Cardiac muscle cell (in vitro differentiated cells and primary cell): ENCODE data around the gene GOT1. TPM values are rescaled to one million over a fixed set of nuclear protein-coding genes. Genes with fewer than 3 reads are reported as not detected.

Source experiments
- DNase-seq, 2 donors: peaks; one replicate each; pipeline versions ENCODE4 v3.0.0 to v3.0.0-alpha.2; 2010 to 2017; ENCODE audit warnings: low read depth in 1 of 2, low spot score in 1 of 2
- H3K27ac ChIP-seq: fragments of 200-600 bp; sonication (generic); 2 replicates; pipeline ENCODE4 v1.5.1; 2016
- H3K27me3 ChIP-seq: fragments of 200-600 bp; sonication (generic); 2 replicates; pipeline ENCODE4 v1.6.0; 2016; ENCODE audit warnings: control low read depth
- H3K36me3 ChIP-seq: fragments of 200-600 bp; sonication (generic); 2 replicates; pipeline ENCODE4 v1.5.1; 2016; ENCODE audit warnings: control low read depth
- H3K4me1 ChIP-seq: fragments of 200-600 bp; sonication (generic); 2 replicates; pipeline ENCODE4 v1.8.1; 2017; ENCODE audit warnings: low read depth, mild to moderate bottlenecking, mixed run types
- H3K4me3 ChIP-seq: fragments of 200-600 bp; sonication (generic); 2 replicates; pipeline ENCODE4 v1.5.1; 2016; ENCODE audit warnings: mild to moderate bottlenecking
- H3K9me3 ChIP-seq: fragments of 200-600 bp; sonication (generic); 2 replicates; pipeline ENCODE4 v1.5.1; 2017; ENCODE audit warnings: low read depth, mild to moderate bottlenecking, control low read depth
- polyA plus RNA-seq: library from polyadenylated mRNA; unstranded; fragments of >200 nt; fragmentation: Nextera tagmentation; extraction: Ambion mirVana; gene quantifications from 2 replicates; pipeline ENCODE4 v1.2.1, GENCODE V29; 2016
- total RNA-seq: library from RNA; depleted of rRNA; stranded (reverse); fragments of >200 nt; gene quantifications from 2 replicates; pipeline ENCODE4 v1.2.3, GENCODE V29; 2016
- TF ChIP-seq, protein P1 (sequence below): IDR thresholded peaks from 2 replicates; pipeline ENCODE4 v1.5.1; 2012; ENCODE audit warnings: low read depth, mild to moderate bottlenecking, low read length

GOT1 gene
- total and polyA plus RNA-seq, 2 experiments from 2014 or later, result 114 to 243 TPM

DNA sequence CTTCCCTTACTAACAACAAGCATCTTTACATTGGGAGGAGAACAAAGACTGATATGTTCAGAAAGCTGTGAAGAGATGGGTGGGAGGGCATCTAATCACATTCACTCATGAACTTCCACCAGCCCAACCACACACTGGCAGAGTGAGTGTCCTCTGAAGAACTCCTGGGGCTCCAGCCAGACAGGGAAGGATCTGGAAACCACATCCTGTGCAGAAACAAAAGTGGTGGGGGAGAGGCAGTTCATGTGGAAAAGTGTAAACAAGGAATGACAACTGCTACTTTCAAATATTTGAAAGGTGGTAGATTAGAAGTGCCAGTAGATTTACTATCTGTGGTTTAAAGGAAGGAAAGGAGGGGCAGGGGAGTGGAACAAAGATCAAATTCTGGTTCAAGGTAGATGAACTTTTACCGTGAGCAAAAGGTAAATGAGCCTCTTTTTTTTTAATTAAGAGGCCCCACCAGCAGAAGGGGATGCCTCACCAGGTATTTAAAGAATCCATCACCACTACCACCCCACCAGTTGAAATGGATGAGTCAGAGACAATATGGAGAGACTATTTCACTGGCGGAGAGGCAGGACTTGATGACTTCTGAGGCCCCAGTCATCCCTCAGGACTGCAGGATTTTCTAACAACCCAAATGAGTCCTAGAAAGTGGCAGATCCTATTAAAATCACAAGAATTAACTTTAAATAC, 34.5 kb downstream of the GOT1 start:
- H3K27ac ChIP-seq, result peak overlapping the region; percentile 12
- H3K9me3 ChIP-seq, result no peaks in the 10 kb centered on the region
- H3K4me1 ChIP-seq, result no peaks in the 10 kb centered on the region
- H3K27me3 ChIP-seq, result no peaks in the 10 kb centered on the region
- H3K36me3 ChIP-seq, result peaks cover 38% of the 10 kb centered on the region
- TF ChIP-seq, protein P1, sequence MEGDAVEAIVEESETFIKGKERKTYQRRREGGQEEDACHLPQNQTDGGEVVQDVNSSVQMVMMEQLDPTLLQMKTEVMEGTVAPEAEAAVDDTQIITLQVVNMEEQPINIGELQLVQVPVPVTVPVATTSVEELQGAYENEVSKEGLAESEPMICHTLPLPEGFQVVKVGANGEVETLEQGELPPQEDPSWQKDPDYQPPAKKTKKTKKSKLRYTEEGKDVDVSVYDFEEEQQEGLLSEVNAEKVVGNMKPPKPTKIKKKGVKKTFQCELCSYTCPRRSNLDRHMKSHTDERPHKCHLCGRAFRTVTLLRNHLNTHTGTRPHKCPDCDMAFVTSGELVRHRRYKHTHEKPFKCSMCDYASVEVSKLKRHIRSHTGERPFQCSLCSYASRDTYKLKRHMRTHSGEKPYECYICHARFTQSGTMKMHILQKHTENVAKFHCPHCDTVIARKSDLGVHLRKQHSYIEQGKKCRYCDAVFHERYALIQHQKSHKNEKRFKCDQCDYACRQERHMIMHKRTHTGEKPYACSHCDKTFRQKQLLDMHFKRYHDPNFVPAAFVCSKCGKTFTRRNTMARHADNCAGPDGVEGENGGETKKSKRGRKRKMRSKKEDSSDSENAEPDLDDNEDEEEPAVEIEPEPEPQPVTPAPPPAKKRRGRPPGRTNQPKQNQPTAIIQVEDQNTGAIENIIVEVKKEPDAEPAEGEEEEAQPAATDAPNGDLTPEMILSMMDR, result no peak
- H3K4me3 ChIP-seq, result no peak overlapping the region
- peak in 1 of 2 donors; percentile 85 for DNase-seq

- DNase-seq, result no peak
- Histone ChIP-seq H3K27me3 (no peaks in the 10 kb centered on the region), H3K27ac (no peak overlapping the region)
Measured at GRCh38 chr10:99394761-99395386, 35.5 kb downstream of the GOT1 start.

GRCh38 chr10:99394256-99394655, 36.2 kb downstream of the GOT1 start:
- H3K9me3 ChIP-seq, result no peaks in the 10 kb centered on the region
- peaks cover 23% of the 10 kb centered on the region for H3K36me3 ChIP-seq
- no peak for DNase-seq
- H3K27ac ChIP-seq, result no peak overlapping the region
- H3K4me3 ChIP-seq, result no peak overlapping the region
- no peaks in the 10 kb centered on the region for H3K4me1 ChIP-seq
- no peaks in the 10 kb centered on the region for H3K27me3 ChIP-seq
- TF ChIP-seq, protein P1, result no peak

More at GRCh38 chr10:99394761-99395386, 35.5 kb downstream of the GOT1 start:
- Histone ChIP-seq H3K36me3 (peaks cover 30% of the 10 kb centered on the region), H3K4me3 (no peak overlapping the region), H3K4me1 (no peaks in the 10 kb centered on the region), H3K9me3 (no peaks in the 10 kb centered on the region)
- TF ChIP-seq, protein P1, result no peak

GRCh38 chr10:99393683-99394082, 36.7 kb downstream of the GOT1 start:
- TF ChIP-seq, protein P1, result no peak
- no peak for DNase-seq

DNA sequence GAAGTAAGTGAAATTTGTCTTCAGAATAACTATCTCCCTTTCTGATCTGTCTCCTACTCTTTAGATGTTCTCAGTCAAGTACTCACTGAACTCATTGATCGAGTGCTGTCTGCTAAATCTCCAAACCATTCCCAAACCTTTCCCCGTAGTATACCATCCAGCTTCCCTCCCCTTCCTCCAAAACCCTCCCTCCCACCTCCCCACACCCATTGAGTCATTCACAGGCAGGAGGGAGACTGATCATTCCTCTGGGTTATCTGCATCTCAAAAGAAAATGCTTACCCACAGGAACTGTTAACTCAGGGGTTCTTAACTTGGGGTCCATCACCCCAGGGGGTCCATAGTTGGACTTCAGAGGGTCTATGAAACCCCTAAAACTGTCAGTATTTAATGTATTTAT, 37.4 kb downstream of the GOT1 start:
- H3K27me3 ChIP-seq, result no peaks in the 10 kb centered on the region
- H3K4me1 ChIP-seq, result no peaks in the 10 kb centered on the region
- no peak overlapping the region for H3K27ac ChIP-seq
- peaks cover 14% of the 10 kb centered on the region for H3K36me3 ChIP-seq
- no peak overlapping the region for H3K4me3 ChIP-seq
- DNase-seq, result no peak
- TF ChIP-seq, protein P1, result no peak
- no peaks in the 10 kb centered on the region for H3K9me3 ChIP-seq

More at GRCh38 chr10:99393683-99394082, 36.7 kb downstream of the GOT1 start:
- Histone ChIP-seq H3K27ac (no peak overlapping the region), H3K36me3 (peaks cover 18% of the 10 kb centered on the region), H3K4me1 (no peaks in the 10 kb centered on the region), H3K4me3 (no peak overlapping the region), H3K27me3 (no peaks in the 10 kb centered on the region), H3K9me3 (no peaks in the 10 kb centered on the region)
